Naive B cell (primary cell): ENCODE data around the gene ADARB1. TPM values are rescaled to one million over a fixed set of nuclear protein-coding genes. Genes with fewer than 3 reads are reported as not detected.

Experiments
- ATAC-seq, 2 donors: fragments of 150-1000 bp; cut with Tn5 transposase; 2 replicates each; pipeline ENCODE4 v1.10.0; 2021; ENCODE audit warnings: low read depth in 2 of 2, mild to moderate bottlenecking in 2 of 2, moderate library complexity in 2 of 2
- DNase-seq: peaks from one replicate; pipeline ENCODE4 v3.0.0; 2022
- H3K27ac Mint-ChIP-seq, 6 donors: one replicate each; pipeline ENCODE4 v1.8.0; 2020 to 2022; ENCODE audit warnings: mild to moderate bottlenecking in 6 of 6, mixed read lengths in 6 of 6, moderate library complexity in 5 of 6, inconsistent platforms in 2 of 6
- H3K27me3 Mint-ChIP-seq, 3 donors: one replicate each; pipeline ENCODE4 v1.8.0; 2021 to 2022; ENCODE audit warnings: mixed read lengths in 3 of 3, mild to moderate bottlenecking in 1 of 3
- H3K36me3 Mint-ChIP-seq, 2 donors: one replicate each; pipeline ENCODE4 v1.8.0; 2020 to 2022; ENCODE audit warnings: mixed read lengths in 2 of 2, inconsistent platforms in 1 of 2, mild to moderate bottlenecking in 1 of 2
- H3K4me1 Mint-ChIP-seq, 3 donors: one replicate each; pipeline ENCODE4 v1.8.0; 2020 to 2022; ENCODE audit warnings: mixed read lengths in 3 of 3, inconsistent platforms in 1 of 3, mild to moderate bottlenecking in 1 of 3, moderate library complexity in 1 of 3
- H3K4me3 Mint-ChIP-seq, 8 donors: one replicate each; pipeline ENCODE4 v1.8.0; 2020 to 2022; ENCODE audit warnings: mild to moderate bottlenecking in 8 of 8, mixed read lengths in 8 of 8, moderate library complexity in 8 of 8, inconsistent platforms in 2 of 8
- H3K9me3 Mint-ChIP-seq, 7 donors: one replicate each; pipeline ENCODE4 v1.8.0; 2020 to 2022; ENCODE audit warnings: mixed read lengths in 7 of 7, mild to moderate bottlenecking in 5 of 7, inconsistent platforms in 2 of 7, moderate library complexity in 1 of 7
- polyA plus RNA-seq, 6 donors: library from polyadenylated mRNA; unstranded; fragments of 300-500 nt; fragmentation: Illumina TruSeq; gene quantifications; one replicate each; pipeline ENCODE4 v1.2.3, GENCODE V29; 2021; ENCODE audit warnings: low read depth in 6 of 6

The ADARB1 gene
- polyA plus RNA-seq, 6 donors from 2014 or later, result 19.9 to 63.5 (median 28.7) TPM

DNA sequence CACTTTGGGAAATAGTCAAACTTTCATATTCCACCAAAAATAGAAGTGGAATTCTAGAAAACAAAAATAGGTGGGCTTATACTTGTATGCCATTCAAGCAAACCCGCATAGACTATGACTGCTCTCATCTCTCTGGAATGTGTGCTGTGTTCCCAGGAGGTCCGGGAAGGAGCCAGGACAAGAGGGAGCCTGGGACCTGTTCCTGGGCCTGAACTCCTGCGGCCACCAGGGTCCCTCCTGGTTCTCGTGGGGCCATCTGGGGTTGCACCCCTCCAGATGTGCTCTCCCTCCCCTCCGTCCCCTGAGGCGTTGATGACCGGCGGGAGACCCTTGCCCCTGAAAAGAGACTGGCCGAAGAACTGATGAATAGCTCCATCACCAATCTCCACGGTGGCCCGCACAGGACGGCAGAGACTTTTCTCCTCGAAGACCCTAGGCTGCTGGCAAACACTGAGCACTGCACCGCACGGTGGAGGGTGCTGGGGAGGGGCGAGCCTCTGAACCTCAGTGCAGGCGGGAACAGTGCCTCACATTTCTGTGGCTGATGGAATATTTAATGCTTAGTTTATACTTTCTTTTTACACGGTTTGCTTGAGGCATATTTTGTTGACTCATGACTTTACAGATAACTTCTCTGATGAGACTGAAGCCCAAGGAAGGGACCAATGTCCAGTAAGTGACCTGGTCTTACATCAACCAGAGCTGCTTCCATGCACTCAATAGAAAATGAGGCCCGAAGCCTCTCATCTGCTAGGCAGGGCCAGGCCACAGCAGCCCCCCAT is 9.6 kb upstream of the ADARB1 start:
- peaks cover 0 to 4% of the 10 kb centered on the region in 2 donors for H3K36me3 Mint-ChIP-seq
- H3K9me3 Mint-ChIP-seq, result peaks cover 0 to 2% (median 0%) of the 10 kb centered on the region in 7 donors
- no peak for DNase-seq
- no peak for ATAC-seq
- H3K4me3 Mint-ChIP-seq, result no peak overlapping the region
- no peaks in the 10 kb centered on the region for H3K4me1 Mint-ChIP-seq
- no peaks in the 10 kb centered on the region for H3K27me3 Mint-ChIP-seq
- H3K27ac Mint-ChIP-seq, result no peak overlapping the region

- DNase-seq, result no peak
- no peaks in the 10 kb centered on the region for H3K27me3 Mint-ChIP-seq
- no peaks in the 10 kb centered on the region for H3K36me3 Mint-ChIP-seq
- peaks cover 0 to under 1% (median 0%) of the 10 kb centered on the region in 3 donors for H3K4me1 Mint-ChIP-seq
- no peak for ATAC-seq
- peak overlapping the region in 1 of 8 donors; percentile 50 for H3K4me3 Mint-ChIP-seq
- no peak overlapping the region for H3K27ac Mint-ChIP-seq
- H3K9me3 Mint-ChIP-seq, result no peaks in the 10 kb centered on the region
Observed at GRCh38 chr21:45067462-45068285, 6.7 kb upstream of the ADARB1 start.

- DNase-seq (no peak), ATAC-seq (no peak)
- Mint-ChIP-seq H3K27me3 (no peaks in the 10 kb centered on the region), H3K9me3 (no peaks in the 10 kb centered on the region), H3K4me3 (no peak overlapping the region), H3K4me1 (peaks cover 5 to 9% (median 7%) of the 10 kb centered on the region in 3 donors), H3K36me3 (no peaks in the 10 kb centered on the region), H3K27ac (no peak overlapping the region)
Observed at GRCh38 chr21:45069085-45069484, 5.3 kb upstream of the ADARB1 start.

- DNase-seq, result no peak
- Mint-ChIP-seq H3K9me3 (no peaks in the 10 kb centered on the region), H3K4me1 (peaks cover 5 to 9% (median 7%) of the 10 kb centered on the region in 3 donors), H3K27me3 (no peaks in the 10 kb centered on the region), H3K4me3 (no peak overlapping the region), H3K36me3 (no peaks in the 10 kb centered on the region), H3K27ac (no peak overlapping the region)
- no peak for ATAC-seq
Observed at GRCh38 chr21:45069711-45070110, 4.7 kb upstream of the ADARB1 start.

- Mint-ChIP-seq H3K9me3 (no peaks in the 10 kb centered on the region), H3K4me3 (peak overlapping the region in 3 of 8 donors; percentile 72 to 99 (median 73)), H3K27me3 (no peaks in the 10 kb centered on the region), H3K36me3 (no peaks in the 10 kb centered on the region), H3K4me1 (peaks cover 12 to 18% (median 15%) of the 10 kb centered on the region in 3 donors), H3K27ac (no peak overlapping the region)
- DNase-seq (no peak), ATAC-seq (no peak)
Observed at GRCh38 chr21:45071078-45071873, 3.1 kb upstream of the ADARB1 start.

DNA sequence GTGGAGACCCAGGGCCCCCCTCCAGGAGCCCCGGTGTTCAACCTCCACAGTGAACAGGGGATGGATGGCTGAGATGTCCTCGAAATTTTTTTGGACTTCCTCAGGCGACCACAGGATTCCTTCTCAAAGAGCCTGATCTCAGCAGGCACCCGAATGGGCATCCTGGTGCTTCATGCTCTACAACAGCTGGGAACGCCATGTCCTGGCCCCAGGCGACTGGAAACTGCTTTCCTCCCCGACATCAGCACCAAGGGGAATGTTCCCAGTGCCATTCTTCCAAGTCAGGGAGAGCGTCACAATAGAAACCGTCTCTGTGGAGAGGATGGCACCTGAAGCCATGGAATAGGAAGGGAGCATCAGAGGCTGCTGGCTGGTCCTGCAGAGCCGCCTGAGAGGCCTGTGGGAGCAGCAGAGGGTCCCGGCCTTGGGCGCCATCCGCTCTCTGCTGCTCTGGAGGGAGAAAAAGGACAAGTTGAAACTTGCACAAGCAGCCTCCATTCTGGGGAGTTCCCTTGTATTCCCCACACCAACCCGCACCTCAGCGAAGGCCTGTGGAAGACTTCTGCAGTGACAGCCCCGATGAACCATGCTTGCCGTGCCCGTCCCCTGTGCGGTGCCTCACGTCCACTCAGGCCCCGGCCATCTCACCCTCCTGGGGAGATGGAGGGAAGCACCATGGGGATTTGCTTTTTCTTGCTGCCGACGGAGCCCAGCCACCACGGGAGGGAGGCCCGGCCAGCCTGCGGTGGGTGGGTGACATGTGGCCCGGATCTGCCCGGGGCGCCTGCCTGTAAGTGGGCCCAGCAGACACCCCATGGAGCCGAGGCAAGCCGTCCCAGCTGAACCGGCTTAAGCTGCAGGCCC is 2.3 kb upstream of the ADARB1 start:
- no peaks in the 10 kb centered on the region for H3K36me3 Mint-ChIP-seq
- H3K27ac Mint-ChIP-seq, result peak overlapping the region in 2 of 6 donors; percentile 70
- peaks cover 16 to 26% (median 24%) of the 10 kb centered on the region in 3 donors for H3K4me1 Mint-ChIP-seq
- H3K27me3 Mint-ChIP-seq, result no peaks in the 10 kb centered on the region
- ATAC-seq (no peak), DNase-seq (no peak)
- H3K9me3 Mint-ChIP-seq, result no peaks in the 10 kb centered on the region
- H3K4me3 Mint-ChIP-seq, result peak overlapping the region in 4 of 8 donors; percentile 25 to 99 (median 72)

GRCh38 chr21:45072738-45073300 is 1.6 kb upstream of the ADARB1 start:
- no peak for ATAC-seq
- Mint-ChIP-seq H3K4me3 (peak overlapping the region in 6 of 8 donors; percentile 21 to 99 (median 82)), H3K27ac (peak overlapping the region in 2 of 6 donors; percentile 57 to 58), H3K4me1 (peaks cover 19 to 33% (median 31%) of the 10 kb centered on the region in 3 donors), H3K9me3 (no peaks in the 10 kb centered on the region), H3K36me3 (no peaks in the 10 kb centered on the region), H3K27me3 (no peaks in the 10 kb centered on the region)
- no peak for DNase-seq

DNA sequence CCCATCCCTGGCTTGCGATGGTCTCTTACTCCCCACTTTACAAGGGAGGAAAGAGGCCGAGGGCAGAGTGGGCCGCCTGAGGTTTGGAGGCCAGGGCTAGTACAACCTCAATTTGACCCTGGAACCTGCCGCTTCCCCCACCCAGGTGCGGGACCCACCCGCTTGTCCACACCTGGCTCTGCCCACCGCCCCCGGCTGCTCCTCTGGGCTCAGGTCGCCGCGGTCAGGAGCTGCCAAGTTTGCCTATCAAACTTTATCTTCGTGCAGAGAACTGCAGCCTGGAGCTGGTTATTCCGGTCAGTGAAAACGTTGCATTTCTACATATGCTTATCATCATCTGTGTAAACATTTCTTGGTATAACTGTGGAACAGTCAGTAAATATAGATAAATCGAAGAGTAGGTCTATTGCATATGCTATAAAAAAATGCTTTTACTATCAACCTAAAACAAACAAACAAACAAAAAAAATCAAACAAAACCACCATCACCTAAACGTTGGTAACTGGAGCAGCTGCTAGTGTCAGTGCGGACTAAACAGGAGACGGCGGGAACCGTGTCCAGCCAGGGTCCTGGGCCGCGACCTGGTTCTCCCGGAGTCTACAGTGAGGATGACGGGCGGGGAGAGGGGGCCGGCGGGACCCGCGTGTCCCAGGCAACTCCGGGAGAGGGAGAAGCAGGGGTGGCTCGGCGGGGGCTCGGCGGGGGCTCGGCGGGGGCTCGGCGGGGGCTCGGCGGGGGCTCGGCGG is 906 bp upstream of the ADARB1 start:
- Mint-ChIP-seq H3K4me3 (peak overlapping the region; percentile 89 to 99 (median 94)), H3K9me3 (no peaks in the 10 kb centered on the region), H3K36me3 (no peaks in the 10 kb centered on the region), H3K27me3 (no peaks in the 10 kb centered on the region), H3K27ac (peak overlapping the region; percentile 77 to 96 (median 90)), H3K4me1 (peaks cover 26 to 40% (median 37%) of the 10 kb centered on the region in 3 donors)
- ATAC-seq (no peak), DNase-seq (no peak)

- ATAC-seq, result peak in 1 of 2 donors; percentile 14
- Mint-ChIP-seq H3K27ac (peak overlapping the region in 4 of 6 donors; percentile 30 to 94 (median 64)), H3K27me3 (no peaks in the 10 kb centered on the region), H3K4me1 (peaks cover 40 to 55% (median 53%) of the 10 kb centered on the region in 3 donors), H3K36me3 (no peaks in the 10 kb centered on the region), H3K9me3 (no peaks in the 10 kb centered on the region), H3K4me3 (peak overlapping the region; percentile 80 to 98 (median 96))
- no peak for DNase-seq
Observed at GRCh38 chr21:45074818-45075595, 627 bp downstream of the ADARB1 start.

DNA sequence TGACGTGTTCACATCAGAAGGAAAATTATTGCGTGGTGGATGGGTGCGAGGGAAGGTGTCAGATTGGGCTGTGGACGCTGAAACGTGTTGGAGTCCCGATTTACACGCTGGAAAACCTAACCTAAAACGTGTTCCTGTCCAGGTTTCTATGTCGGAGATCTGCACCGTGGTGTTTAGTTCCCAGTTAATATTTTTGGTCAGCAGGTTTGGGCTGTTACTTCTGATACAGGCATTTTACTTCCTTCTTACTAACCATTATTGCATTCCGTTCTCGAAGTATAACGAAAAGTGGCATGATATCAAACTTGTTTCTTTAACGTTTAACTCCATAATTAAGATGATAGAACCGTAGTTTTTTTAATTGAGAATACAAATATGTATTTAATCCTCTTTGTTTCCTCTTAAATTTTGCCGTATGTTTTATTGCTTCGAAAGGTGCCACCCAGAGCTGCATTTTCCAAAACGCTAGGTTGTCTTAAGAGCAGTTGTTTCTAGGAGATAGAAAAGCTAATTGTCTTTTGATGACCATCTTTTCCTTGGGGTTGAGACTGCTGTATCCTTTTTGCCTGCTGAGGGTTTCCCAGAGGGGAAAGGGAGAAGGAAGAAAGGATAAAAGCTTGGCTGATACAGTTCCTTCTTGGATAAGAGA is 1.3 kb downstream of the ADARB1 start:
- no peaks in the 10 kb centered on the region for H3K27me3 Mint-ChIP-seq
- no peaks in the 10 kb centered on the region for H3K36me3 Mint-ChIP-seq
- peaks cover 44 to 61% (median 58%) of the 10 kb centered on the region in 3 donors for H3K4me1 Mint-ChIP-seq
- no peaks in the 10 kb centered on the region for H3K9me3 Mint-ChIP-seq
- DNase-seq, result no peak
- H3K4me3 Mint-ChIP-seq, result peak overlapping the region; percentile 80 to 98 (median 96)
- no peak for ATAC-seq
- H3K27ac Mint-ChIP-seq, result peak overlapping the region in 5 of 6 donors; percentile 37 to 98 (median 94)
